HG03571 (cell line): ENCODE data around the gene POLR3K.

Experiments used
- ATAC-seq: cut with Tn5 transposase; IDR thresholded peaks from one replicate; pipeline ENCODE4 v1.9.1; 2021; ENCODE audit not compliant: unreplicated experiment

Gene POLR3K

GRCh38 chr16:66309-67182 is 13.1 kb upstream of the POLR3K start:
- no peak for ATAC-seq

- no peak for ATAC-seq
These were observed 12.3 kb upstream of the POLR3K start for GRCh38 chr16:65745-66144.

DNA sequence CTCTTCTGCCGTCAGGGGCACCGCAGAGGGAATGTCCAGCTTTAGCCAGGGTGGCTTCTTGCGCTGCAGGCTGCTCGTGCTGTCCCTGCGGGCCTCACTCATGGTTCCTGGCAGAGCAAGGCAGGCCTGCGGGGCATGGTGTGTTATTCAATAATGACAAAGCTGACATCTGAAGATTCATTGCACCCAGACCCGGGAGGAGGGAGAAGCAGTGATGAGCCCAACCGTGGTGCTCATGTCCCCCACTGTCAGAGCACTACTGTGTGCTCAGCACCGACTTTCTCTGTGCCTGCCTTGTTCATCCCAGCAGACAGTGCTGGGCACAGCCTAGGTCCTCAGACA is 11.5 kb upstream of the POLR3K start:
- no peak for ATAC-seq

DNA sequence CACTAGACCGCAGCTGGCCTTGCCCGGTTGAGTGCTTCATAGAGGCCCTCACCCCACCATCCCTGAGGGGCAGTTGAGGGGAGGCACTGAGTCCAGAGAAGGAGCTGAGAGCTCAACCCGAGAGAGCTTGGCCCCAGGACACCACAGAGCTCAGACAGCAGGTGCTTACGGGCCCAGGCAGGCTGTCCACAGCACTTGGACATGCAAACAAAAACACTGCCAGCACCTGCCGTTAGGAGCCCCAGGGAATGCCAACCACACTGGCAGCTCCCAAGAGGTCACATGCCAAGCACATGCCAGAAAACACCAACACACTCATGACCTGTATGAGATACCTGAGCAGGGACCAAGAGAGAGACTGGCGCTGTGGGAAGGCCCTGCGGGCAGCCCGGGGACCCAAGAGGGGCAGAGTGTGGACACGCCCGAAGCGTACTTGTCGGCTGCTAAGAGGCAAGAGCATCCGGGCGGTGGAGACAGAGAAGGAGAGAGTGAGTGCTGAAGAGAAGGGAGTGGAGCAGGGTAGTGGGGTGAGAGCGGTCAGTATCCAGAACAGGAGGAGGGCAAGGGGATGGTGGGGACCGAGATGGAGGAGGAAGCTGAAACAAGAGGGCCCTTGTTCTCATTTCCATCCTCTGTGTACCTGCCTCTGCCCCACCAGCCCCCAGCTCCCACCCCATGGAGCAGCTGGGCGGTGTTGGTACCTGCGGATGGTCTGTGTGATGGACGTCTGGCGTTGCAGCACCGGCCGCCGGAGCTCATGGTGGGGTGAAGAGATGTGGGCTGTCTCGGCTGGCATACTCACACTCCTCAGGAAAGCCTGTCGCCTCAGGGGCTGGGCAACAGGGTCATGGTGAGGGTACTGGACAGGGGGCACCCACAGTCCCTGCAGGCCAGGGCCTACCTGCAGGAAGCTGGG is 10.8 kb upstream of the POLR3K start:
- ATAC-seq, result no peak

DNA sequence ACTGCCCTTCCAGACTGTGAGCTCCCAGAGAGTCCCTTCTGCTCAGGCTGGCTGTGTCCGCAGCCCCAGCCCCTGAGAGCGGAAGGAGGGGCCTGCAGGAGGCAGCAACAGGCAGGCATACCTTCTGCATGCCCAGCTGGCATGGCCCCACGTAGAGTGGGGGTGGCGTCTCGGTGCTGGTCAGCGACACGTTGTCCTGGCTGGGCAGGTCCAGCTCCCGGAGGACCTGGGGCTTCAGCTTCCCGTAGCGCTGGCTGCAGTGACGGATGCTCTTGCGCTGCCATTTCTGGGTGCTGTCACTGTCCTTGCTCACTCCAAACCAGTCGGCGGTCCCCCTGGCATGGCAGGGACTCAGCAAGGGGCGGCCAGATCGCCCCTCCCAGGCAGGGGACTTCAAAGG is 10.1 kb upstream of the POLR3K start:
- ATAC-seq, result no peak

DNA sequence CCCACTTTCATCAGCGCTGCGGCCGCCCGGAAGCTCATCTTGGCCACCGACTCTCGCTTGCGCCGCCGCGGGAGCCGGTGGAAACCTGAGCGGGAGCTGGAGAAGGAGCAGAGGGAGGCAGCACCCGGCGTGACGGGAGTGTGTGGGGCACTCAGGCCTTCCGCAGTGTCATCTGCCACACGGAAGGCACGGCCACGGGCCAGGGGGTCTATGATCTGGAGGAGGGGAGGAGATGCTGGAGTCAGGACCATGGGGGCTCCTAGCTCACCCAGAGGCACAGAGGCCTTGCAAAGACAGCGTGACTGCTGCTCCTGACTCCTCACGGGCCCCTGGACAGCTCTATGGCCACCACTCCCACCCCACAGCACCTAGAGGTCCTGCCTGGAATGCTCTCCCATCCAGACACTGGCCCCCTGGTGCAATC is 9.6 kb upstream of the POLR3K start:
- no peak for ATAC-seq

DNA sequence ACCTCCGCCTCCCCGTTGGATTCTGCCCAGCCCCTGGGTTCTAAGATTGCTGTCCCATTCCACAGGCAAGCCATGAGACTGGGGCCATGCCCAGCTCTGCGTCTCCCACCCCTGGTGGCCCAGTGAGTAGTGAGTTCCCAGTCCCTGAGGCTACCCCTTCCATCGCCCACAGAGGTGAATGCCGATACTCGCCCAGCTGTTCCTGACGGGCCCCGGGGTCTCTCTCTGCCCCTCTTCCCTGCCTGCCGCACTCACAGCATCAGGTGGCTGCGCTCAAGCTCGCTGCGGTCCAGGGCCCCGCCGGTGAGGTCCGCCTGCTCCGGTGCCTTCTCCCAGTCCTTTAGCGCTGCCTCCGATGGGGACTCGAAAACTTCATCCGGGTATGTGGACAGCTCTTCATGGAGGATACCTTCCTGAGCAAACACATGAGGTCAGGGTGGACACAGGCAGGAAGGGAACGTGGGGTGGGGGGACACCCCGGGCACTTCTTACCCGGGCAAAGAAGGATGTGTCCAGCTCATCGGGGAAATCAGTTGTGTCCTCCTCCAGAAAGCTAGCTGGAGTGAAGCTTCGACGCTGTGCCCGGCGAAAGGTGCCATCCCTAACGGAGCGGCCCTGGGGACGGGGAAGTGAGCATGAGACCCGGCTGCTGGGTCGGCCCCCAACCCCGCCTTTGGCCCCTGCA is 9.0 kb upstream of the POLR3K start:
- ATAC-seq, result no peak

GRCh38 chr16:61879-62281 is 8.5 kb upstream of the POLR3K start:
- no peak for ATAC-seq

- ATAC-seq, result no peak
These were observed 7.8 kb upstream of the POLR3K start for GRCh38 chr16:60929-61878.

GRCh38 chr16:60166-60565 is 6.8 kb upstream of the POLR3K start:
- ATAC-seq, result no peak

- ATAC-seq, result no peak
These were observed 6.1 kb upstream of the POLR3K start for GRCh38 chr16:59440-60059.

DNA sequence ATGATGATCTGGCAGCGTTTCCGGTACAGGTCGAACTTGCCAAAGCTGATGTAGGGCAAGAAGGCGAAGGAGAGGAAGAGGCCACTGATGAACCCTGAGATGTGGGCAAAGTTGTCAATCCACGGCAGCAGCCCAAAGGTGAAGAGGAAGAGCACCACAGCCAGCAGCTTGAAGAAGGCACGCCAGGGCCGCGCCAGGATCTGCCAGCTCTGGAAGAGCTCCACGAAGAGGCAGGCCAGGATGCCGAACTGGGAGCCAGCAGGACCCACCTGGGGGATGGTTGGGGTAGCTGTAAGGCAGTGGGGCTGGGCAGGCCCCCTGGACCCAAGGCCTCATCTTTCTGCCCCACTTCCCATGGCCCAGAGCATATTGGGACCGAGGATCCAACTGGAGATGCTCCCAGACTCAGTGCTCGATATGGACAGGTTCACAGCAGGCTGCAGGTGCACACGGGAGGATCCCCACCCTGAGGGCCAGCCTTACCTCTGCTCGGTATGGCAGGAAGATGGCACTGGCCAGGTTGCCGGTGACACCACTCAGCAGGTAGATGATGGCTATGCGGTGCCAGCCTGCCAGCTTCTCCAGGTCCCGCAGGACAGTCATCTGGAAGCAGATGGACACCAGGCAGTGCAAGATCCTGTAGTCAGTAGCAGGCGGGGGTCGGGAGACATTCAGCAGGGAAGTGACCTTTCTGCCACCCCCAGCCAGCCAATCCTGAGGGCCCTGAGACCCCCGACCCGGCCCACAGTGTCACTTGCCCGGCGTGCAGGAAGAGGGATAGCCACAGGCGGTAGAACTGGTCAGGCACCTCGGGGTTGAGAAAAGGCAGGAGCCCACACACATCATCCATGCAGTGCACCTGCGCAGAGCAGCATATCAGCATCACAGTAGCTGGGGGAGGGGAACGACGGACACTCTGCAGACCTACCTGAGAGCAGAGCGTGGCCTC is 5.4 kb upstream of the POLR3K start:
- no peak for ATAC-seq

DNA sequence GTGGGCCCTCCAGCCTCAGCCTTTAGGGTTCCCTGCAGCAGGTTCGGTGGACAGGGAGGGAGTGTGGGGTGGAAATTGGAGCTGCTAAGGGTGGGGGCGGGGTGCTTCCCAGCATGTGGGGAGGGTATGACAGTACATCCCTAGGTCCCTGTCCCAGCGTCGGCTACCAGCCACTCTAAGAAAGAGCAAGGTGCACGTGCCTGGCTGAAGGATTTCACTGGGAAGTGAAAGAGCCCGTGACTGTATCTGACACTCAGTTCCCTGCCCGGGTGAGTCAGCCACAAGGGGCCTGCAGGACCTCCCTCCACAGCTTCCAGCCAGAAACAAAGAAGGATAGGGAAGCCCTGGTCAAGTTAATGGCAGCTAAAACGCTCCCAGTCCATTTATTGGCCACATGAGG is 4.3 kb upstream of the POLR3K start:
- ATAC-seq, result no peak

DNA sequence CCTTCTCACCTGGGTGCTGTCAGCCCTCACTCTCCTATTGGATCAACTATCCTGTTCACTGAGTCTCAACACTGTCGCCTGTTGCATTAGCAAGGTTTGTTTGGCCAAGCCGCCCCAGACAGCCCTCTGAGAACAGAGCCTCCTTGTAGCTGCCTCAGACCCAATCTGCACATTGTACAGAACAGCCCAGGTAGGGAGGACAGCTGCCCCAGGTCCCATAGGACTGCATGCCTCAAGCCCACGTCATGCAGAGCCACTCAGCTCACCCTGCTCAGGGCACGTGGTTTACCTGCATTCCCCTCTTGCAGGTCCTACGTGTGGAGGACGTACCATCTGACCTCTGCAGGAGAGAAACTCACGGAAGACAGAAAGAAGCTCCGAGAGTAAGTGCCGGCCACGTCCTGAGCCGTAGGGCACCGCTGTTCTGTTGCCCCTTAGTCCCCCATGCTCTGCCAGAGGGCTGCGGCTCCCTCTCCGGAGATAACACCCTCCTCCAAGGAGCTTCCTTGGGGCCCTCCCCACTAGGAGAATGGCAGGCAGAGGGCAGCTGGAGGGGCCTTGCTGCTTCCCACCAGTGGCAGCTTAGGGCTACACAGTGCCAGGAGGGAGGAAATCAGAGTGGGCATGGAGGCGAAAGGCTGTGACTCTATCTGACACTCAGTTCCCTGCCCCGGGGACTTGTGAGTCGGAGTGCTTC is 3.0 kb upstream of the POLR3K start:
- no peak for ATAC-seq

DNA sequence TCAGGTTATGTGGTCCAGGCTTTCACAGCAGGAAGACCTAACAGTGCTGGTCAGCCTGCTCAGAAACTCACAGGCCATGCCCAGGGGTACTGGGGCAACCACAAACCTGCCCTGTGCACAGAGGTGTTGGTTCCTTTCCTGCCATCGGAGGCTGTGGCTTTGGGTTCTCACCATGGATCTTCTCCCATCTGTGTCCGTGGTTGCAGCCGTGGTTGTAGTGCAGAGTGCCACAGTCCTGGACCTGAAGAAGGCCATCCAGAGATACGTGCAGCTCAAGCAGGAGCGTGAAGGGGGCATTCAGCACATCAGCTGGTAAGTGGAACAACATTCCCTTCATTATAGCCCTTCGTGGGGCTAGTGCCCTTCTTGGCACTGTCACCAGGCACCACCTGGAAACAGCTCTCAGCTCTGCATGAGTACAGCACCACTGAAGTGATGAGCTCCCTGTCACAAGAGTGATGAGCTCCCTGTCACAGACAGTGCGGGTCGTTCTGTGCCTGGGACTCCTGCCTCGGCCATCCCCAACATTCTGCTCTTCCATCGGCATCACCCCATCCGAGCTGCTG is 2.2 kb upstream of the POLR3K start:
- no peak for ATAC-seq

DNA sequence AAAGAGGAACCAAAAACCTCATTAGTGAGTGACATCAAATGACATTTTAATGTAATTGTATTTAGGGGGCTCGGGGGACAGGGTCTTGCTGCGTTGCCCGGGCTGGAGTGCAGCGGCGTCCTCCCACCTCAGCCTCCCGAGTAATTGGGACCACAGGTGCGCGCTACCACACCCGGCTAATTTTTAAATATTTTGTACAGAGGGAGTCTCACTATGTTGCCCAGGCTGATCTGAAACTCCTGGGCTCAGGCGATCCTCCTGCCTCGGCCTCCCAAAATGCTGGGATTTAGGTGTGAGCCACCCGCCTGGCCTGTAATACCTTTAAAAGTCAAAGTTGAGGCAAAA is 801 bp upstream of the POLR3K start:
- ATAC-seq, result no peak

DNA sequence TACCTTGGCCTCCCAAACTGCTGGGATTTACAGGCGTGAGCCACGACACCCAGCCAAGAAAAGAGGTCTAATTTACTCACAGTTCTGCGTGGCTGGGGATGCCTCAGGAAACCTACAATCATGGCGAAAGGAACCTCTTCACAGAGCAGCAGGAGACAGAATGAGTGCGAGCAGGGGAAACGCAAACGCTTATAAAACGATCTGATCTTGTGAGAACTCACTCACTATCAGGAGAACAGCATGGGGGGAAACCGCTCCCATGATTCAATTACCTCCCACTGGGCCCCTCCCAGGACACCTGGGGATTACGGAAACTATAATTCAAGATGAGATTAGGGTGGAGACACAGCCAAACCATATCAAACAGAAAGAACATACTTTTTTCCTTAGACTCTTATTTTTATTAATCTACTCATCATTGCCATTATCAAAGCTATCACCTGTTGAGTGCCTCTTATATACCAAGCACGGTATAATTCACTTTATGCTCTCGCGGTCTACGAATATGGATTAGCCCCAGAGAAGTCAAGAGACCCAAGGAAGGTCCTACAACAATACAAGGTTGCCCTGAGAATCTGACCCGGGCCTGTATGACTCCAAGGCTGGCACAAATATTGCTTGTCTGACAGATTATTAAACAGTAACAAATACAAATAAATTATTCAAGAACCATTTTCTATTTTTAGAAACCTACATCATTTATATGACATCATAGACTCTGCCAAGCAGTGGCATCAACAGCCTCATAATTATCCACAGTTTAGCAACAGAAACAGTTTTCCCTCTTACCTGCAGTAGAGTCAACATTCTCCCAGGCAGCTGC is 2.4 kb downstream of the POLR3K start:
- no peak for ATAC-seq
